ENCODE data around the gene DGKE.

Gene DGKE

GRCh38 chr17:56881685-56882295, 47.8 kb downstream of the DGKE start:
- WGBS, 2 donors (ENCODE audit: extremely low coverage in 2 of 2, insufficient read length in 2 of 2, insufficient replicate concordance in 1 of 2), result no CpG with 5 or more reads among the region's 3 CpGs
- Histone ChIP-seq H2AFZ (ENCODE audit: low read length) (no peak overlapping the region), H3K4ac (ENCODE audit: low read length) (no peak overlapping the region), H2BK15ac (ENCODE audit: low read length) (no peak overlapping the region), H3K9ac (ENCODE audit: low read depth, low read length, poor library complexity) (no peak overlapping the region), H2BK120ac (ENCODE audit: low read depth, low read length) (no peak overlapping the region), H3K18ac (ENCODE audit: low read length) (no peak overlapping the region), H4K91ac (ENCODE audit: low read depth, low read length, poor library complexity) (no peak overlapping the region), H2AK5ac (ENCODE audit: low read depth, low read length) (no peak overlapping the region), H3K79me1 (ENCODE audit: low read depth, low read length) (no peaks in the 10 kb centered on the region), H2BK12ac (ENCODE audit: low read length) (no peak overlapping the region), H3K4me3 (ENCODE audit: low read length in 2 of 2) (no peak overlapping the region), H3K4me2 (ENCODE audit: insufficient read depth, low read length, poor library complexity, severe bottlenecking) (no peak overlapping the region), H3K14ac (ENCODE audit: low read length) (no peak overlapping the region), H3K27me3 (ENCODE audit: control insufficient read depth in 3 of 3, insufficient read depth in 3 of 3, low read depth in 1 of 3, low read length in 3 of 3) (peaks cover 0 to 2% (median 0%) of the 10 kb centered on the region in 3 experiments), H3K9me3 (replicated peaks in 1 of 2; ENCODE audit: control insufficient read depth in 2 of 2, insufficient read depth in 1 of 2, low read depth in 1 of 2, low read length in 2 of 2) (peaks cover 0 to 5% of the 10 kb centered on the region in 2 donors), H3K4me1 (ENCODE audit: control insufficient read depth in 2 of 2, insufficient read depth in 1 of 2, low read depth in 1 of 2, low read length in 2 of 2) (no peaks in the 10 kb centered on the region), H3K27ac (replicated peaks; ENCODE audit: low read length) (no peak overlapping the region), H3K36me3 (replicated peaks in 1 of 2; ENCODE audit: control insufficient read depth in 2 of 2, insufficient read depth in 2 of 2, low read length in 2 of 2) (no peaks in the 10 kb centered on the region), H3K23ac (ENCODE audit: low read depth, low read length, poor library complexity) (no peak overlapping the region), H2BK5ac (ENCODE audit: low read length) (no peak overlapping the region), H4K8ac (ENCODE audit: low read depth, low read length) (no peak overlapping the region)
- DNase-seq (ENCODE audit: low spot score), result no peak

GRCh38 chr17:56883616-56884015, 49.7 kb downstream of the DGKE start:
- Histone ChIP-seq H3K4me3 (ENCODE audit: low read length in 2 of 2) (no peak overlapping the region), H3K14ac (ENCODE audit: low read length) (no peak overlapping the region), H2BK15ac (ENCODE audit: low read length) (no peak overlapping the region), H3K23ac (ENCODE audit: low read depth, low read length, poor library complexity) (no peak overlapping the region), H3K79me1 (ENCODE audit: low read depth, low read length) (no peaks in the 10 kb centered on the region), H3K27ac (replicated peaks; ENCODE audit: low read length) (no peak overlapping the region), H3K36me3 (replicated peaks in 1 of 2; ENCODE audit: control insufficient read depth in 2 of 2, insufficient read depth in 2 of 2, low read length in 2 of 2) (peaks cover 0 to 1% of the 10 kb centered on the region in 2 donors), H3K9me3 (replicated peaks in 1 of 2; ENCODE audit: control insufficient read depth in 2 of 2, insufficient read depth in 1 of 2, low read depth in 1 of 2, low read length in 2 of 2) (peaks cover 8 to 13% of the 10 kb centered on the region in 2 donors), H3K4ac (ENCODE audit: low read length) (no peak overlapping the region), H3K9ac (ENCODE audit: low read depth, low read length, poor library complexity) (no peak overlapping the region), H4K8ac (ENCODE audit: low read depth, low read length) (no peak overlapping the region), H2BK12ac (ENCODE audit: low read length) (no peak overlapping the region), H2BK5ac (ENCODE audit: low read length) (no peak overlapping the region), H2AK5ac (ENCODE audit: low read depth, low read length) (no peak overlapping the region), H3K18ac (ENCODE audit: low read length) (no peak overlapping the region), H2BK120ac (ENCODE audit: low read depth, low read length) (no peak overlapping the region), H2AFZ (ENCODE audit: low read length) (no peak overlapping the region), H3K4me2 (ENCODE audit: insufficient read depth, low read length, poor library complexity, severe bottlenecking) (no peak overlapping the region), H4K91ac (ENCODE audit: low read depth, low read length, poor library complexity) (no peak overlapping the region), H3K4me1 (ENCODE audit: control insufficient read depth in 2 of 2, insufficient read depth in 1 of 2, low read depth in 1 of 2, low read length in 2 of 2) (no peaks in the 10 kb centered on the region), H3K27me3 (ENCODE audit: control insufficient read depth in 3 of 3, insufficient read depth in 3 of 3, low read depth in 1 of 3, low read length in 3 of 3) (no peaks in the 10 kb centered on the region)
- DNase-seq (ENCODE audit: low spot score), result no peak
- WGBS, 2 donors (ENCODE audit: extremely low coverage in 2 of 2, insufficient read length in 2 of 2, insufficient replicate concordance in 1 of 2), result no CpG with 5 or more reads among the region's 1 CpG

- H3K4me3 ChIP-seq (ENCODE audit: low read length in 2 of 2), result no peak overlapping the region
- H3K14ac ChIP-seq (ENCODE audit: low read length), result no peak overlapping the region
- no peaks in the 10 kb centered on the region for H3K4me1 ChIP-seq (ENCODE audit: control insufficient read depth in 2 of 2, insufficient read depth in 1 of 2, low read depth in 1 of 2, low read length in 2 of 2)
- no peak overlapping the region for H2BK120ac ChIP-seq (ENCODE audit: low read depth, low read length)
- peaks cover 8 to 13% of the 10 kb centered on the region in 2 donors for H3K9me3 ChIP-seq (replicated peaks in 1 of 2; ENCODE audit: control insufficient read depth in 2 of 2, insufficient read depth in 1 of 2, low read depth in 1 of 2, low read length in 2 of 2)
- H2BK12ac ChIP-seq (ENCODE audit: low read length), result no peak overlapping the region
- no peak overlapping the region for H3K18ac ChIP-seq (ENCODE audit: low read length)
- no peak overlapping the region for H2BK5ac ChIP-seq (ENCODE audit: low read length)
- no CpG with 5 or more reads among the region's 6 CpGs for WGBS, 2 donors (ENCODE audit: extremely low coverage in 2 of 2, insufficient read length in 2 of 2, insufficient replicate concordance in 1 of 2)
- no peaks in the 10 kb centered on the region for H3K27me3 ChIP-seq (ENCODE audit: control insufficient read depth in 3 of 3, insufficient read depth in 3 of 3, low read depth in 1 of 3, low read length in 3 of 3)
- no peak overlapping the region for H3K4ac ChIP-seq (ENCODE audit: low read length)
- H2BK15ac ChIP-seq (ENCODE audit: low read length), result no peak overlapping the region
- H3K36me3 ChIP-seq (replicated peaks in 1 of 2; ENCODE audit: control insufficient read depth in 2 of 2, insufficient read depth in 2 of 2, low read length in 2 of 2), result peaks cover 0 to 1% of the 10 kb centered on the region in 2 donors
- H4K8ac ChIP-seq (ENCODE audit: low read depth, low read length), result no peak overlapping the region
- no peak overlapping the region for H2AFZ ChIP-seq (ENCODE audit: low read length)
- DNase-seq (ENCODE audit: low spot score), result no peak
- H4K91ac ChIP-seq (ENCODE audit: low read depth, low read length, poor library complexity), result no peak overlapping the region
- no peak overlapping the region for H2AK5ac ChIP-seq (ENCODE audit: low read depth, low read length)
- no peak overlapping the region for H3K9ac ChIP-seq (ENCODE audit: low read depth, low read length, poor library complexity)
- H3K23ac ChIP-seq (ENCODE audit: low read depth, low read length, poor library complexity), result peak overlapping the region; percentile 35
- H3K79me1 ChIP-seq (ENCODE audit: low read depth, low read length), result no peaks in the 10 kb centered on the region
- H3K27ac ChIP-seq (replicated peaks; ENCODE audit: low read length), result no peak overlapping the region
- H3K4me2 ChIP-seq (ENCODE audit: insufficient read depth, low read length, poor library complexity, severe bottlenecking), result no peak overlapping the region
These were observed 50.7 kb downstream of the DGKE start for GRCh38 chr17:56884483-56885311.

- H2BK15ac ChIP-seq (ENCODE audit: low read length), result no peak overlapping the region
- no peaks in the 10 kb centered on the region for H3K79me1 ChIP-seq (ENCODE audit: low read depth, low read length)
- no peaks in the 10 kb centered on the region for H3K27me3 ChIP-seq (ENCODE audit: control insufficient read depth in 3 of 3, insufficient read depth in 3 of 3, low read depth in 1 of 3, low read length in 3 of 3)
- H3K18ac ChIP-seq (ENCODE audit: low read length), result no peak overlapping the region
- no peak overlapping the region for H2BK120ac ChIP-seq (ENCODE audit: low read depth, low read length)
- H4K91ac ChIP-seq (ENCODE audit: low read depth, low read length, poor library complexity), result no peak overlapping the region
- H3K9ac ChIP-seq (ENCODE audit: low read depth, low read length, poor library complexity), result no peak overlapping the region
- H3K4ac ChIP-seq (ENCODE audit: low read length), result no peak overlapping the region
- H3K23ac ChIP-seq (ENCODE audit: low read depth, low read length, poor library complexity), result no peak overlapping the region
- H3K4me1 ChIP-seq (ENCODE audit: control insufficient read depth in 2 of 2, insufficient read depth in 1 of 2, low read depth in 1 of 2, low read length in 2 of 2), result no peaks in the 10 kb centered on the region
- H2AK5ac ChIP-seq (ENCODE audit: low read depth, low read length), result no peak overlapping the region
- peaks cover 0 to 1% of the 10 kb centered on the region in 2 donors for H3K36me3 ChIP-seq (replicated peaks in 1 of 2; ENCODE audit: control insufficient read depth in 2 of 2, insufficient read depth in 2 of 2, low read length in 2 of 2)
- no peak overlapping the region for H3K4me3 ChIP-seq (ENCODE audit: low read length in 2 of 2)
- no peak overlapping the region for H2AFZ ChIP-seq (ENCODE audit: low read length)
- no peak overlapping the region for H4K8ac ChIP-seq (ENCODE audit: low read depth, low read length)
- H3K9me3 ChIP-seq (replicated peaks in 1 of 2; ENCODE audit: control insufficient read depth in 2 of 2, insufficient read depth in 1 of 2, low read depth in 1 of 2, low read length in 2 of 2), result peaks cover 8 to 13% of the 10 kb centered on the region in 2 donors
- H2BK5ac ChIP-seq (ENCODE audit: low read length), result no peak overlapping the region
- no peak overlapping the region for H3K14ac ChIP-seq (ENCODE audit: low read length)
- DNase-seq (ENCODE audit: low spot score), result no peak
- H3K27ac ChIP-seq (replicated peaks; ENCODE audit: low read length), result no peak overlapping the region
- no CpG with 5 or more reads among the region's 2 CpGs for WGBS, 2 donors (ENCODE audit: extremely low coverage in 2 of 2, insufficient read length in 2 of 2, insufficient replicate concordance in 1 of 2)
- H3K4me2 ChIP-seq (ENCODE audit: insufficient read depth, low read length, poor library complexity, severe bottlenecking), result no peak overlapping the region
- no peak overlapping the region for H2BK12ac ChIP-seq (ENCODE audit: low read length)
These were observed 51.3 kb downstream of the DGKE start for GRCh38 chr17:56885312-56885657.

Data from neuronal stem cell (in vitro differentiated cells).